Measurements from ENCODE around the gene CR1L. TPM values are rescaled to one million over a fixed set of nuclear protein-coding genes. Genes with fewer than 3 reads are reported as not detected.
A peak's percentile ranks its signal among the peaks of the same experiment; 100 is the strongest.
"Not testable (repeated sequence)": the region's sequence is repeated elsewhere in the genome, so short reads cannot be mapped to it uniquely, and the experiment has no call there.

The CR1L gene
- total RNA-seq, 4 donors from 2014 or later, result not detected

DNA sequence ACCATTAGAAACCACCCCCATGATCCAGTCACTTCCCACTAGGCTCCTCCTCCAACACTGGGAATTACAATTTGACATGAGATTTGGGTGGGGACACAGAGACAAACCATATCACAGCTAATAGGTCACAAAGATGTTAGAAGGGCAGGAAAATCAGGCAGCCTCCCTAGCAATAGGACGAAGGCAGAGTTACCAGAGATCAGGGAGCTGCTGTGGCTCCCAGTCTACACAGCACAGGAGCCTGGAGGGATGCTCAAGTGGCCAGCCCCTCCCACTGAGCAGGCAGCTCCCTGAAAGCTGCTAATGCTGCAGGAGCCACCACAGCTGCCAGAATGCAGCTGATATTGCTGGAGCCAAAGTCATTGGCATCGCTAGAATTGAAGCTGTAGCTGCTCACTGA, 51.0 kb downstream of the CR1L start:
- Histone ChIP-seq H3K9me3 (no peaks in the 10 kb centered on the region), H3K27me3 (no peaks in the 10 kb centered on the region), H3K36me3 (no peaks in the 10 kb centered on the region), H3K4me1 (no peaks in the 10 kb centered on the region), H3K27ac (no peak overlapping the region), H3K4me3 (no peak overlapping the region)
- intact Hi-C loops (cut with DNase I; ENCODE audit: low total_unique reads), result no loop called here
- in situ Hi-C loops (cut with MboI; ENCODE audit: low sequenced_read_pairs in 4 of 4), result no loop called here
- TF ChIP-seq, protein P1, sequence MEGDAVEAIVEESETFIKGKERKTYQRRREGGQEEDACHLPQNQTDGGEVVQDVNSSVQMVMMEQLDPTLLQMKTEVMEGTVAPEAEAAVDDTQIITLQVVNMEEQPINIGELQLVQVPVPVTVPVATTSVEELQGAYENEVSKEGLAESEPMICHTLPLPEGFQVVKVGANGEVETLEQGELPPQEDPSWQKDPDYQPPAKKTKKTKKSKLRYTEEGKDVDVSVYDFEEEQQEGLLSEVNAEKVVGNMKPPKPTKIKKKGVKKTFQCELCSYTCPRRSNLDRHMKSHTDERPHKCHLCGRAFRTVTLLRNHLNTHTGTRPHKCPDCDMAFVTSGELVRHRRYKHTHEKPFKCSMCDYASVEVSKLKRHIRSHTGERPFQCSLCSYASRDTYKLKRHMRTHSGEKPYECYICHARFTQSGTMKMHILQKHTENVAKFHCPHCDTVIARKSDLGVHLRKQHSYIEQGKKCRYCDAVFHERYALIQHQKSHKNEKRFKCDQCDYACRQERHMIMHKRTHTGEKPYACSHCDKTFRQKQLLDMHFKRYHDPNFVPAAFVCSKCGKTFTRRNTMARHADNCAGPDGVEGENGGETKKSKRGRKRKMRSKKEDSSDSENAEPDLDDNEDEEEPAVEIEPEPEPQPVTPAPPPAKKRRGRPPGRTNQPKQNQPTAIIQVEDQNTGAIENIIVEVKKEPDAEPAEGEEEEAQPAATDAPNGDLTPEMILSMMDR (IDR thresholded peaks at IDR 0.05 in 4 of 5, conservative IDR thresholded peaks at IDR 0.05 in 1 of 5), result no peak
- TF ChIP-seq POLR2A (IDR thresholded peaks at IDR 0.05), result no peak
- ATAC-seq (no peak), DNase-seq (no peak)

DNA sequence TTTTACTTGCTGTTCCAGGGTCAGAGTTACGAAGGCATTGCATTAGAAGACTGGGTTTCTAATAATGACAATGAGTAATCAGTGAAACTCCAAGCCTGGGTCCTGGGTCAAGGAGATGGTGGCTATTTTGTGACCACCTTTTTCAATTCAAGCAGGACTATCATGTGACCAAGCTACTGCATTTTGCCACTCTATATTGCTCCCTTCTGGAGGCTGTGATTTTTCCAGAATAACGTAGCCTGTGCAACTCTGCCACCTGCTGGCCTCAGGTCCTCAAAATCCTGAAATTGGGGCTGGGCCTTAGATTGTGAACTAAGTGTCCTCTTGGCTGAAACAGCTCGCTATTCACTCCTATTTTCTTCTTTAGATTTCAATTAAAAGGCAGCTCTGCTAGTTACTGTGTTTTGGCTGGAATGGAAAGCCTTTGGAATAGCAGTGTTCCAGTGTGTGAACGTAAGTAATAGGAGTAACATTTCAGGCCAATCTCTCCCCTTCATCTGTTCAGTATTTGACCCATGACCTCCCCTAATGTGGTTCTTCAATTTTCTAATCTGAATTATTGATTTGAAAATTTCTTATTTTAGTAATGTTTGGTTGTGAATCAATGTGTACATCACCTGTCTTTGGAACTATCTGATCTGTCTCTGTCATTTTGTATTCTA, 54.0 kb downstream of the CR1L start:
- Histone ChIP-seq H3K36me3 (no peaks in the 10 kb centered on the region), H3K9me3 (no peaks in the 10 kb centered on the region), H3K27me3 (no peaks in the 10 kb centered on the region), H3K27ac (no peak overlapping the region), H3K4me1 (no peaks in the 10 kb centered on the region), H3K4me3 (no peak overlapping the region)
- intact Hi-C loops (cut with DNase I; ENCODE audit: low total_unique reads) (no loop called here), in situ Hi-C loops (cut with MboI; ENCODE audit: low sequenced_read_pairs in 4 of 4) (no loop called here)
- DNase-seq (peak in 1 of 2 donors; percentile 15), ATAC-seq (peak; percentile 58 to 80)
- TF ChIP-seq POLR2A (IDR thresholded peaks at IDR 0.05), result no peak
- TF ChIP-seq, protein P1 (IDR thresholded peaks at IDR 0.05 in 4 of 5, conservative IDR thresholded peaks at IDR 0.05 in 1 of 5), result peak in 3 of 5 experiments; percentile 29 to 65 (median 51)

DNA sequence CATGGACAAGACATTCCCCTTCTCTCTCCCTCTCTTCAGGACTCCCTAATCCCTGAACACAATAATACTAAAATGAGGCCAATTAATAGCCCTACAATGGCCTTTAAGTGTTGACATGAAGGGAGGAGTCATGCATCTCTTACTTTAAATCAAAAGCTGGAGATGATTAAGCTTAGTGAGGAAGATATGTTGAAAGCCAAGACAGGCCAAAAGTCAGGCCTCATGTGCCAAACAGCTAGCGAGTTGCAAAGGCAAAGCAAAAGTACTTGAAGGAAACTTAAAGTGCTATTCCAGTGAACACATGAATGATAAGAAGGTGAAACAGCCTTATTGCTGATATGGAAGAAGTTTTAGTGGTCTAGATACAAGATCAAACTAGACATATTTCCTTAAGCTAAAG, 57.4 kb downstream of the CR1L start:
- intact Hi-C loops (cut with DNase I; ENCODE audit: low total_unique reads), result loop anchor here (10.0 kb wide), 1 partner anchor 92 kb away; no protein-coding TSS in a partner anchor
- Histone ChIP-seq H3K4me3 (no peak overlapping the region), H3K27me3 (no peaks in the 10 kb centered on the region), H3K4me1 (no peaks in the 10 kb centered on the region), H3K9me3 (no peaks in the 10 kb centered on the region), H3K36me3 (no peaks in the 10 kb centered on the region), H3K27ac (no peak overlapping the region)
- in situ Hi-C loops (cut with MboI; ENCODE audit: low sequenced_read_pairs in 4 of 4), result no loop called here
- no peak for DNase-seq
- no peak for ATAC-seq
- no peak for TF ChIP-seq POLR2A (IDR thresholded peaks at IDR 0.05)
- TF ChIP-seq, protein P1 (IDR thresholded peaks at IDR 0.05 in 4 of 5, conservative IDR thresholded peaks at IDR 0.05 in 1 of 5), result no peak

DNA sequence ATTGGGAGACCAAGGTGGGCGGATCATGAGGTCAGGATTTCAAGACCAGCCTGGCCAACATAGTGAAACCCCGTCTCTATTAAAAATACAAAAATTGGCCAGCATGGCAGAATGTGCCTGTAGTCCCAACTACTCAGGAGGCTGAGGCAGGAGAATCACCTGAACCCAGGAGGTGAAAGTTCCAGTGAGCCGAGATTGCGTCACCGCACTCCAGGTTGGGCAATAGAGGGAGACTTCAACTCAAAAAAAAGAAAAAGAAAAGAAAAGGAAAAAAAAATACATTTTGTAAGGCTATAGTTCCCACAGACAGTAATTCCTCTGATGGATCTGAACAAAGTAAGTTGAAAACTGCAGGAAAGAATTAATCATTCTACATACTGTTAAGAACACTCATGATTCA, 58.8 kb downstream of the CR1L start:
- DNase-seq (no peak), ATAC-seq (no peak)
- Histone ChIP-seq H3K4me1 (no peaks in the 10 kb centered on the region), H3K9me3 (no peaks in the 10 kb centered on the region), H3K27me3 (no peaks in the 10 kb centered on the region), H3K4me3 (no peak overlapping the region), H3K27ac (no peak overlapping the region), H3K36me3 (no peaks in the 10 kb centered on the region)
- intact Hi-C loops (cut with DNase I; ENCODE audit: low total_unique reads) (loop anchor here (10.0 kb wide), 1 partner anchor 91 kb away; no protein-coding TSS in a partner anchor), in situ Hi-C loops (cut with MboI; ENCODE audit: low sequenced_read_pairs in 4 of 4) (no loop called here)
- TF ChIP-seq POLR2A (IDR thresholded peaks at IDR 0.05), result no peak
- TF ChIP-seq, protein P1 (IDR thresholded peaks at IDR 0.05 in 4 of 5, conservative IDR thresholded peaks at IDR 0.05 in 1 of 5), result no peak

DNA sequence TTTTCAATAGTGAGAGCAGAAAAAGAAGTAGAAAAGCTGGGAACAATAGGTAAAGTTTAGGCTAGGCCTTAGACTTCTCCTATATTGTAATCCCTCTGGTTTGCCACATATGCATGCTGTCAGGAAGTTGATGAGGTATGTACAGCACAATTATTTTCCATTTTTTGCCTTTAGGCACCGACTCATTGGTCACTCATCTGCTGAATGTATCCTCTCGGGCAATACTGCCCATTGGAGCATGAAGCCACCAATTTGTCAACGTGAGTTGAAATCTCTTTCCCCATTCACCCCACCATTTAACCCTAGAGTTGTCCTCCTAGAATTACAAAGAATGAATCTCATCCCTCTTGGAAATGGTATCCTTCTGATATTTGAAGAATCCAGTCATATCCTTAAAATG, 63.1 kb downstream of the CR1L start:
- ATAC-seq; H3K27ac ChIP-seq; DNase-seq; H3K9me3 ChIP-seq; H3K27me3 ChIP-seq; in situ Hi-C loops (cut with MboI; ENCODE audit: low sequenced_read_pairs in 4 of 4); H3K4me1 ChIP-seq; H3K4me3 ChIP-seq; H3K36me3 ChIP-seq: not testable (repeated sequence)
- intact Hi-C loops (cut with DNase I; ENCODE audit: low total_unique reads), result loop anchor here (10.0 kb wide), 1 partner anchor 87 kb away; no protein-coding TSS in a partner anchor

Data from gastrocnemius medialis (tissue), 4 donors.